Stimulated activated CD4-positive, alpha-beta T cell treated with anti-CD3 and anti-CD28 coated beads, TNF-alpha, amount 100 ng/mL, for 48 hours (primary cell): ENCODE measurements around the gene ATP5F1C.

Experiments
- DNase-seq, 3 donors: peaks; one replicate each; pipeline ENCODE4 v3.0.0-alpha.2; 2020; ENCODE audit warnings: low read depth in 3 of 3

Gene ATP5F1C

DNA sequence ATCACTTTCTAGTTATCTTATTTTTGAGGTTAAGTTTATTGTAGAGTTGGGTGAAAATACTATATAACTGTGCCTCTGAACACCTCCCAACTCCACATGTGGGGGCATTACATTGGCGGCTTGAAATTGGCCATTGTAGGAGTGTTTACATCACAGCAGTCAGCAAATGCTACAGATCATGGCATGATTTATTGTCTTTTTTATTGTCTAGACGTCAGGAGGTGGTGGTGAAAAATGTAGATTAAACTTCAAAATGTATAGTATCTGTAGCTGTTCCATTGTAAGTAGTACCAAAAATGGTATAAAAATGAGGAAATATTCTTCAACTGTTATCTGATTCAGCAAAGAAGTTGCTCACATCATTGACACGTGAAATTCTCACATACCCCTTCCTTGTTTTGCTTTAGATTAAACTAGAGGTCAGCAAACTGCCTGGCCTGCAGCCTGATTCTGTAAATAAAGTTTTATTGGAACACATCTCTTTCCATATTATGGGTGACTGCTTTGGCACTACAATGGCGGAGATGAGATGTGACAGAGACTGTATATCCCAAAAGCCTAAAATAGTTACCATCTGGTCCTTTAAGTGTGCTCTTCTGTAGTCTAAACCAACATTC, 65.4 kb downstream of the ATP5F1C start:
- no peak for DNase-seq

GRCh38 chr10:7853890-7854289, 65.9 kb downstream of the ATP5F1C start:
- no peak for DNase-seq

- no peak for DNase-seq
These were observed 67.2 kb downstream of the ATP5F1C start for GRCh38 chr10:7855205-7855604.

- no peak for DNase-seq
These were observed 68.7 kb downstream of the ATP5F1C start for GRCh38 chr10:7856678-7857077.

DNA sequence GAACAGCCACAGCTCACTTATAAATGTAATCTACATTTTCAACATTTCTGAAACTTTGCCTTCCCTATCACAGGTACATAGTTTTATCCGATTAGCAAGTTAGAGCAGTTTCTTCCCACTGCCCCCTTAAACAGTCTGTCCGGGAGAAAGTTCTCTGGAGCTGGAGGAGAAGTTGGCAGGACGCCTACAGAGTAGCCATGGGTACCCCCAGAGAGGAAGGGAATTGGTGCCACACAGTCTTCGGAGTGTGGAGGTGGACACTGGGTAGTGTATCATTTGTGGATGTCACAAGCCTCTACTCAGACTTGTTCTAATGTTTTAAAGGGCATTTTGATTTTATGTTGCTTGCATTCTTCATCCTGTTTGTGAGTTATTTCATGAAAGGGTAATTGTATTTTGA, 69.3 kb downstream of the ATP5F1C start:
- no peak for DNase-seq
